GM12878 (cell line): Measurements from ENCODE around the gene RPL10.

Source experiments
- EED ChIP-seq: sonication (generic); IDR thresholded peaks from 2 replicates; pipeline ENCODE4 v1.6.1; 2016; ENCODE audit warnings: antibody characterized with exemption, low read depth
- EP300 ChIP-seq, 2 experiments: fragments of 150-350 bp in 1 of 2; IDR thresholded peaks; 2 replicates each; pipeline ENCODE4 v1.6.1; 2011 to 2012; ENCODE audit warnings: low read depth in 2 of 2, low read length in 2 of 2, borderline replicate concordance in 1 of 2, improper control_type of control experiment in 1 of 2, inconsistent platforms in 1 of 2; ENCODE audit not compliant: control insufficient read depth in 1 of 2

DNA sequence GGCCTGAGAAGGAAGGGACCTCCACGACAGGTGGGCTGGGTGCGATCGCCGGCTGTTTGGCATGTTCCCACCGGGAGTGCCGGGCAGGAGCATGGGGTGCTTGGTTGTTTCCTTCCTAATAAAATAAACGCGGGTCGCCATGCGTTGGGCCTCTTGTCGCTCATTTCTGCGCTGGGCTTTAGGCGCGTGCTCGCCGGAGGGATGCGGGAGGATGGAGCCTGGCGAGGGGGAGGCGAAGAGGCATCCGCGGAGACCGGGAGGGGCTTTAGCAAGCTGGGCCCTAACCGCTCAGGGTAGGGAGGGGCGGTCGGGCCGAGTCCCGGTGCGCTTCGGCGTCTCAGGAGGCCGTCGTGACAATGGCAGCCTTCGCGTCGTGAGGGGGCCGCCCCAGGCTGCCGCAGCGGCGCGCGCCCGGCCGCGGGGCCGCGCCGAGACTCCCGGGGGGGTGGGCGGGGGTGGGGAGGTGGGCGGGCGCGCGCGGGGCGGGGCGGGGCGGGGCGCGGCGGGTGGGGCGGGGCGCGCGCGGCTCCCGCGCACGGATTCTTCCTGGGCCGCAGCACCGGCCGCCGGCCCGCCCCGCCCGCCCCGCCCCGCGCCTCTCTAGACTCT is 38.3 kb downstream of the RPL10 start:
- TF ChIP-seq EP300 (IDR thresholded peaks at IDR 0.05; ENCODE audit: borderline replicate concordance in 1 of 2, control insufficient read depth in 1 of 2, low read depth in 2 of 2, low read length in 2 of 2) (no peak), EED (no peak)
